Activated naive CD4-positive, alpha-beta T cell treated with anti-CD3 and anti-CD28 coated beads for 36 hours (primary cell): Measurements from ENCODE around the gene WDR49. TPM values are rescaled to one million over a fixed set of nuclear protein-coding genes. Genes with fewer than 3 reads are reported as not detected.

Experiments used
- CTCF ChIA-PET: fragments of 350-600 bp; sonication (Branson Sonifier 250); formaldehyde crosslinking; loops from one replicate; lab custom pipeline; 2021; ENCODE audit warnings: antibody characterized with exemption; lab: Charles Lee
- DNase-seq: peaks from one replicate; pipeline ENCODE4 v3.0.0-alpha.2; 2020
- H3K27ac Mint-ChIP-seq: one replicate; pipeline ENCODE4 v1.8.0; 2021; ENCODE audit warnings: mild to moderate bottlenecking, mixed read lengths
- H3K27me3 Mint-ChIP-seq: one replicate; pipeline ENCODE4 v1.8.0; 2021; ENCODE audit warnings: low read depth, mixed read lengths
- H3K36me3 Mint-ChIP-seq: one replicate; pipeline ENCODE4 v1.8.0; 2021; ENCODE audit warnings: low read depth, mixed read lengths
- H3K4me1 Mint-ChIP-seq: one replicate; pipeline ENCODE4 v1.8.0; 2021; ENCODE audit warnings: low read depth, mixed read lengths
- H3K4me3 Mint-ChIP-seq: one replicate; pipeline ENCODE4 v1.8.0; 2021; ENCODE audit warnings: mild to moderate bottlenecking, moderate library complexity, mixed read lengths
- H3K9me3 Mint-ChIP-seq: one replicate; pipeline ENCODE4 v1.8.0; 2021; ENCODE audit warnings: mixed read lengths
- intact Hi-C: fragments of 100-400 bp; cut with micrococcal nuclease; formaldehyde crosslinking; loops from one replicate; pipeline ENCODE4 v1.15.1; 2023
- total RNA-seq, 2 experiments: library from RNA; stranded (reverse); gene quantifications; one replicate each; pipeline ENCODE4 v1.2.3, GENCODE V29; 2021

The WDR49 gene
- total RNA-seq, 2 experiments from 2014 or later: not detected

DNA sequence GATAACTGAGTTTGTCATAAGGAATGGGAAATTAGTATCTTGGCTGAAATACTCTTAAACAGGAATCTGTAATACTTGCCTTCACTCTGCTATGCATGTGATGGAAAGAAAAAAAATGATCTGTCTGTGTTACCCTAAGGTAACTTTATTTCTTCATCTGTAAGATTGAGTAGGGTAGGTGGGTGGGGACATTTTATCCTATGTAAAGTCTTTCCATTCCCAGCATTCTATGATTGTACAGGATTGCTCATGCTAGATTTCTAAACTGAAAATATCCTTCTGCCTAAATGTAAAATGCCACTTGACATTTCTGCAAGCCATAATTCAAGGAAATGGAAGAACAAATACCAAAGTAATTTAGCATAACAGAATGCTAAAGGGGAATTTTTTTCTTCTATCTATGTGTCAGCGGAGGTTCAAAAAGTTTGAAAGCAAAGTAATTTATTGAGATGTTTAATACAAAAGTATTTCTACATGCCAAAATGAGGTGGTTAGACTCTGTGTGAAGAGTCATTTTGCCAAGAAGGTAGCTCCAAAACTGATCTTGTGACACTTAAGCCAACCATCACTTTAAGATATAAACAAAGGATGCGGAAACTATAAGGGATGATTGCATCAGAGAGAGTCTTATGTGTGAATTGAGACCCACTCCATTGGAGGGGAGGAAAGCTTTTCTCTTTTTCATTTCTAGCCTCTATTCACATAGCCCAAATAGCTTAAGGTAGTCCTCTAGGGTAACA, 133.3 kb downstream of the WDR49 start:
- Mint-ChIP-seq H3K27ac (no peak overlapping the region), H3K36me3 (no peaks in the 10 kb centered on the region), H3K27me3 (no peaks in the 10 kb centered on the region), H3K9me3 (peaks cover 3% of the 10 kb centered on the region), H3K4me1 (no peaks in the 10 kb centered on the region), H3K4me3 (no peak overlapping the region)
- no peak for DNase-seq
- intact Hi-C loops: no loop called here
- CTCF ChIA-PET: no interaction called here

DNA sequence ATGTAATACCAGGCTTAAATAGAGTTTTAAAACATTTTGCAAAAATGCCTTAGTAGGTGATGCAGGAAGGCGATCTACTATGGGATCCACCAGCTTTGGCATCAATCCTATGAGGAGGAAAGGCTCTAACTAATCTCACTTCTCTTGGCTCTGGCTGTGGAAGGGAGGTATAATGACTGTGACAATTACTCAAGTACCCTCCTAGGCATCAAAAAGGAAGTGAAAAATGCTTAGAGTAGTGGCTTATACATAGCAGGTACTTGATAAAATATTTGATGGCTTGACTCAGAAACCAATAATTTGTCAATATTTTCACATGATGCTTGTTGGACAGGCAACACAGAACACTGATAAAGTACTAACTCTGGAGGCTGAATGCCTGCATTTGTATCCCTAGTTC, 145.8 kb downstream of the WDR49 start:
- H3K9me3 Mint-ChIP-seq: peaks cover 2% of the 10 kb centered on the region
- CTCF ChIA-PET: no interaction called here
- no peaks in the 10 kb centered on the region for H3K36me3 Mint-ChIP-seq
- no peak for DNase-seq
- intact Hi-C loops: no loop called here
- no peak overlapping the region for H3K27ac Mint-ChIP-seq
- no peaks in the 10 kb centered on the region for H3K4me1 Mint-ChIP-seq
- no peak overlapping the region for H3K4me3 Mint-ChIP-seq
- no peaks in the 10 kb centered on the region for H3K27me3 Mint-ChIP-seq

GRCh38 chr3:167502401-167502800, 151.3 kb downstream of the WDR49 start:
- H3K36me3 Mint-ChIP-seq: no peaks in the 10 kb centered on the region
- H3K4me1 Mint-ChIP-seq: no peaks in the 10 kb centered on the region
- intact Hi-C loops: no loop called here
- no peaks in the 10 kb centered on the region for H3K9me3 Mint-ChIP-seq
- H3K27ac Mint-ChIP-seq: no peak overlapping the region
- no peaks in the 10 kb centered on the region for H3K27me3 Mint-ChIP-seq
- no peak for DNase-seq
- CTCF ChIA-PET: no interaction called here
- H3K4me3 Mint-ChIP-seq: no peak overlapping the region

DNA sequence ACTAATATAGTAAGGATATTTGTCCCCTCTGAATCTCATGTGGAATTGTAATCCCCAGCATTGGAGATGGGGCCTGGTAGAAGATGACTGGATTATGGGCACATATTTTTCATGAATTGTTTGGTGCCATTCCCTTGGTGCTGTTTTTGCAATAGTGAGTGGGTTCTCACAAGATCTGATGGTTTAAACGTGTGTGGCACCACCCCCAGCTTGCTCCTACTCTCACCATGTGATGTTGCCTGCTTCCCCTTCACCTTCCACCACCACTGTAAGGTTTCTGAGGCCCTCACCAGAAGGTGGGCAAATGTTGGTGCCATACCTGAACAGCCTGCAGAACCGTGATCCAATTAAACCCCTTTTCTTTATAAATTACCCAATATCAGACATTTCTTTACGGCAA, 151.8 kb downstream of the WDR49 start:
- Mint-ChIP-seq H3K27ac (no peak overlapping the region), H3K9me3 (no peaks in the 10 kb centered on the region), H3K27me3 (no peaks in the 10 kb centered on the region), H3K4me1 (no peaks in the 10 kb centered on the region), H3K4me3 (no peak overlapping the region), H3K36me3 (no peaks in the 10 kb centered on the region)
- DNase-seq: no peak
- intact Hi-C loops: no loop called here
- CTCF ChIA-PET: no interaction called here

DNA sequence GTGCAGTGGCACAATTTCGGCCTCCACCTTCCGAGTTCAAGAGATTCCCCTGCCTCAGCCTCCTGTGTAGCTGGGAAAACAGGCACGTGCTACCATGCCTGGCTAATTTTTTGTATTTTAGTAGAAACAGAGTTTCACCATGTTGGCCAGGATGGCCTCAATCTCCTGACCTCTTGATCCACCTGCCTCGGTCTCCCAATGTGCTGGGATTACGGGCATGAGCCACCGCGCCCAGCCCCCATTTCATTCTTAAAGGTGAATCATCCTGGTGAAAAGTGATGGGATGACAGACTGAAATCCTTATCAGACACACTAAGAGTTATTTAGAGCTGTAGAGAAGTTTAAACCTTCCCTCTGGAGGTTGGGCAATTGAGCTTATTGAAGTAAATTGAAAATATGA, 155.8 kb downstream of the WDR49 start:
- CTCF ChIA-PET: no interaction called here
- DNase-seq: no peak
- no peaks in the 10 kb centered on the region for H3K9me3 Mint-ChIP-seq
- no peaks in the 10 kb centered on the region for H3K36me3 Mint-ChIP-seq
- no peak overlapping the region for H3K27ac Mint-ChIP-seq
- H3K4me3 Mint-ChIP-seq: no peak overlapping the region
- peaks cover 4% of the 10 kb centered on the region for H3K27me3 Mint-ChIP-seq
- intact Hi-C loops: no loop called here
- H3K4me1 Mint-ChIP-seq: no peaks in the 10 kb centered on the region

GRCh38 chr3:167493244-167493643, 160.5 kb downstream of the WDR49 start:
- peaks cover 7% of the 10 kb centered on the region for H3K27me3 Mint-ChIP-seq
- H3K9me3 Mint-ChIP-seq: no peaks in the 10 kb centered on the region
- H3K36me3 Mint-ChIP-seq: no peaks in the 10 kb centered on the region
- no peak overlapping the region for H3K27ac Mint-ChIP-seq
- CTCF ChIA-PET: no interaction called here
- intact Hi-C loops: no loop called here
- H3K4me3 Mint-ChIP-seq: no peak overlapping the region
- H3K4me1 Mint-ChIP-seq: no peaks in the 10 kb centered on the region
- DNase-seq: no peak

- H3K4me3 Mint-ChIP-seq: no peak overlapping the region
- H3K9me3 Mint-ChIP-seq: no peaks in the 10 kb centered on the region
- intact Hi-C loops: no loop called here
- H3K27ac Mint-ChIP-seq: no peak overlapping the region
- H3K27me3 Mint-ChIP-seq: peaks cover 7% of the 10 kb centered on the region
- H3K36me3 Mint-ChIP-seq: no peaks in the 10 kb centered on the region
- CTCF ChIA-PET: no interaction called here
- no peaks in the 10 kb centered on the region for H3K4me1 Mint-ChIP-seq
- DNase-seq: no peak
These were observed 162.1 kb downstream of the WDR49 start for GRCh38 chr3:167491621-167492020.

DNA sequence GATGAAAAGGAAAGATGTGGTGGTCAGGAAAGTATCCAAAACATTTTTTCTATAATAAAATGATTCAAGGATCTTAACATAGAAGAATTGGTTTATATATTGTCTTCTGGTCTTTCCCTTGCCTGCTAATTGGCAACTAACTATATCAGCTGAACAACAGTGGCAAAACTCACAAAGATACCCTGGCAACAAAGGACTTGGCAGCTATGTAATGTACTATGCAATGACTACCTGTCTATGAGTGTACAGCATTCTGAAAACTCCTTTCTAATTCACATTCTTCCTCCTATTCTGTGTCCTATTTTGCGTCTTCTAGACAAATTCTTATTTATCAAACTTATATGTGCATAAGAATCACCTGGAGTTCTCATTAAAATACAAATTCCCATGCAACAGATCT, 164.2 kb downstream of the WDR49 start:
- no peaks in the 10 kb centered on the region for H3K36me3 Mint-ChIP-seq
- peaks cover 7% of the 10 kb centered on the region for H3K27me3 Mint-ChIP-seq
- peaks cover 2% of the 10 kb centered on the region for H3K9me3 Mint-ChIP-seq
- no peak for DNase-seq
- CTCF ChIA-PET: no interaction called here
- no peak overlapping the region for H3K27ac Mint-ChIP-seq
- no peaks in the 10 kb centered on the region for H3K4me1 Mint-ChIP-seq
- intact Hi-C loops: no loop called here
- no peak overlapping the region for H3K4me3 Mint-ChIP-seq

DNA sequence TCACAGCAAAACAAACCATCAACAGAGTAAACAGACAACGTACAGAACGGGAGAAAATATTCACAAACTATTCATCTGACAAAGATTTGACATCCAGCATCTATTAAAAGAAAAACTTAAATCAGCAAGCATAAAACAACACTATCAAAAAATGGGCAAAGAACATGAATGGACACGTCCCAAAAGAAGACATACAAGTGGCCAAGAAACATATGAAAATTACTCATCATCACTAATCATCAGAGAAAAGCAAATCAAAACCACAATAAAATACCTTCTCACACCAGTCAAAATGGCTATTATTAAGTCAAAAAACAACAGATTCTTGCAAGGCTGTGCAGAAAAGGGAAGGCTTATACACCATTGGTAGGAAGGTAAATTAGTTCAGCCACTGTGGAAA, 166.2 kb downstream of the WDR49 start:
- CTCF ChIA-PET: no interaction called here
- no peak overlapping the region for H3K27ac Mint-ChIP-seq
- no peaks in the 10 kb centered on the region for H3K4me1 Mint-ChIP-seq
- H3K36me3 Mint-ChIP-seq: no peaks in the 10 kb centered on the region
- no peak for DNase-seq
- H3K9me3 Mint-ChIP-seq: peaks cover 2% of the 10 kb centered on the region
- peaks cover 2% of the 10 kb centered on the region for H3K27me3 Mint-ChIP-seq
- intact Hi-C loops: no loop called here
- no peak overlapping the region for H3K4me3 Mint-ChIP-seq

GRCh38 chr3:167484551-167484950, 169.2 kb downstream of the WDR49 start:
- intact Hi-C loops: no loop called here
- Mint-ChIP-seq H3K4me1 (no peaks in the 10 kb centered on the region), H3K27me3 (no peaks in the 10 kb centered on the region), H3K4me3 (no peak overlapping the region), H3K27ac (no peak overlapping the region), H3K36me3 (no peaks in the 10 kb centered on the region), H3K9me3 (peaks cover 2% of the 10 kb centered on the region)
- DNase-seq: no peak
- CTCF ChIA-PET: no interaction called here

DNA sequence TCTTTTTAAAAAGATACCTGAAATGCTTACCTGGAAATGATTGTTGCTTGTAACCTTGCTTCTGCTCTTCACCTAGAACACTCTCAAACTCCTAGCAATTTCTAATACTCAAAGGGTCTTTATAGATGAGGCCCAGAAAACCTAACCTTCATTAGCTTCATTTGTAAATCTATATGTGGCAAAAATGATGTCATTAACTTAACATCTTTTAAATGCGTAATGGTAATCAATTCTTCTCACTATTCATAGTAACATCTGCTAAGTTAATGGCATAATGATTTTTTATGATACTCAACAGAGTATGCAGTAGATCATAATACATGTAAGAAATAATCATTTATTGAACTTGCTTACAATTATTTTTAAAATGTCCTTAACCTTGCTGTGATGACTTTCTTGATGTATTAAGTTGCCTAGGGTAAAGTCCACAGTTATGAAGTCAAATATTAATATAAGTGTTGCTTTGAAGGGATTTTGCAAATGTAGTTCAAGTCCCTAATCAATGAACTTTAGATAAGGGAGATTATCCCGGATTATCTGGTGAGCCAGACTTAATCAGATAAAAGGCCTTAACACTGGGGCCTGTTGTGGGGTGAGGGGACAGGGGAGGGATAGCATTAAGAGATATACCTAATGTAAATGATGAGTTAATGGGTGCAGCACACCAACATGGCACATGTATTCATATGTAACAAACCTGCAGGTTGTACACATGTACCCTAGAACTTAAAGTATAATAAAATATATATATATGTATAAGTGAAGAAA, 169.8 kb downstream of the WDR49 start:
- CTCF ChIA-PET: no interaction called here
- no peak for DNase-seq
- Mint-ChIP-seq H3K27me3 (no peaks in the 10 kb centered on the region), H3K9me3 (peaks cover 2% of the 10 kb centered on the region), H3K4me3 (no peak overlapping the region), H3K36me3 (no peaks in the 10 kb centered on the region), H3K4me1 (no peaks in the 10 kb centered on the region), H3K27ac (no peak overlapping the region)
- intact Hi-C loops: no loop called here

DNA sequence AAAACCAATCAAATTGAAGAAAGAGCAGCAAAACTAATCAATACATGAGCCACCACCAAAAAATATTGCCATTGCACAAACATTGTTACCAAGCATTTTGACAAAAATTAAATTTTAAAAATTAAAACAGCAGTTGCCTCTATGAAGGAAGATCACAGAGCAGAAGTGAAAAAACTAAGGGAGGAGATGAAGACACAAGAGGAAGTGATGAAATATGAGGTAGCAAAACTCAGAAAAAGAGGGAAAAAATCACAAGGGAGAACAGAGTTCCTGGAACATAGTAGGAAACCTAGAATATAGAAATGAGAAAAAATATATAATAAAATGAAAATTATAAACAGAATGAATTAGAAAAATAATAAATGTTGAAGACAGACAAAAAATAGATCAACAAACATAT, 172.6 kb downstream of the WDR49 start:
- peaks cover 2% of the 10 kb centered on the region for H3K9me3 Mint-ChIP-seq
- H3K4me1 Mint-ChIP-seq: no peaks in the 10 kb centered on the region
- no peak overlapping the region for H3K4me3 Mint-ChIP-seq
- CTCF ChIA-PET: no interaction called here
- no peak for DNase-seq
- H3K36me3 Mint-ChIP-seq: no peaks in the 10 kb centered on the region
- no peaks in the 10 kb centered on the region for H3K27me3 Mint-ChIP-seq
- intact Hi-C loops: no loop called here
- no peak overlapping the region for H3K27ac Mint-ChIP-seq

DNA sequence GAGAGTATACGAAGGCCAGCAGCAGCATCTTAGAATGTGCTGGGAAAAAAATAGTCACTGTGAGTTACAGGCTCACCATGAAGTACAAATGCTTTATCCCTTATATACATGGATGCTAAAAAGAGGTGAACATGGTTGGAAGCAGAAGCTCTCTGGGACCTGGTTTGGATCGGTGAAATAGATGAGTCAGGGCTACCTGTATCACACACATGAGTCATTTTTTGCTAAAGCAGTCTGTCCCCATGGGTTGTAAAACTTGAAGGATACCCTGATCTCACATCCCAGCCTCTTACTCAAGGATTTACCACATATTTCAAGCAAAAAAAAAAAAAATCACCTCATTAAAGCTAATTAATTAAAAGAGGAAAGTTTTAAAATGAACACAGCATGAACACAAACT, 173.0 kb downstream of the WDR49 start:
- Mint-ChIP-seq H3K27ac (no peak overlapping the region), H3K4me3 (no peak overlapping the region), H3K4me1 (no peaks in the 10 kb centered on the region), H3K27me3 (no peaks in the 10 kb centered on the region), H3K36me3 (no peaks in the 10 kb centered on the region), H3K9me3 (peaks cover 1% of the 10 kb centered on the region)
- CTCF ChIA-PET: interaction anchor here (0.7 kb wide), 1 partner anchor 100 kb away, joined by 3 read pairs; no protein-coding TSS in a partner anchor
- intact Hi-C loops: no loop called here
- no peak for DNase-seq
